Naive thymus-derived CD8-positive, alpha-beta T cell (primary cell): ENCODE results near the gene NUDCD3. TPM values are rescaled to one million over a fixed set of nuclear protein-coding genes. Genes with fewer than 3 reads are reported as not detected.

Experiments used
- ATAC-seq, 2 donors: fragments of 150-1000 bp; cut with Tn5 transposase in 1 of 2; sonication (Bioruptor Pico), chemical (Tn5 transposase) in 1 of 2; 1 replicate in 1 of 2; 2 replicates in 1 of 2; pipeline ENCODE4 v1.10.0; 2021; ENCODE audit warnings: mild to moderate bottlenecking in 2 of 2, moderate library complexity in 2 of 2
- POLR2A ChIA-PET: fragments of 350-600 bp; sonication (Branson Sonifier 250); formaldehyde crosslinking; loops from one replicate; lab custom pipeline; 2021; ENCODE audit warnings: antibody characterized with exemption; lab: Charles Lee
- DNase-seq, 10 donors: peaks; one replicate each; pipeline versions ENCODE4 v3.0.0 to v3.0.0-alpha.2; 2020 to 2022
- H3K27ac Mint-ChIP-seq, 10 donors: one replicate each; pipeline ENCODE4 v1.8.0; 2020 to 2022; ENCODE audit warnings: mild to moderate bottlenecking in 10 of 10, mixed read lengths in 10 of 10, moderate library complexity in 4 of 10, inconsistent platforms in 1 of 10
- H3K27me3 Mint-ChIP-seq, 5 donors: one replicate each; pipeline ENCODE4 v1.8.0; 2021 to 2022; ENCODE audit warnings: mixed read lengths in 5 of 5
- H3K36me3 Mint-ChIP-seq, 3 donors: one replicate each; pipeline ENCODE4 v1.8.0; 2020 to 2022; ENCODE audit warnings: mixed read lengths in 3 of 3, mild to moderate bottlenecking in 2 of 3, inconsistent platforms in 1 of 3
- H3K4me1 Mint-ChIP-seq, 4 donors: one replicate each; pipeline ENCODE4 v1.8.0; 2021 to 2022; ENCODE audit warnings: mixed read lengths in 4 of 4
- H3K4me3 Mint-ChIP-seq, 10 donors: one replicate each; pipeline ENCODE4 v1.8.0; 2020 to 2022; ENCODE audit warnings: mild to moderate bottlenecking in 10 of 10, mixed read lengths in 10 of 10, moderate library complexity in 6 of 10, inconsistent platforms in 1 of 10
- H3K9me3 Mint-ChIP-seq, 9 donors: one replicate each; pipeline ENCODE4 v1.8.0; 2020 to 2022; ENCODE audit warnings: mixed read lengths in 9 of 9, mild to moderate bottlenecking in 3 of 9, inconsistent platforms in 1 of 9, moderate library complexity in 1 of 9
- polyA plus RNA-seq, 3 donors: library from polyadenylated mRNA; unstranded; fragments of 300-500 nt; fragmentation: Illumina TruSeq; gene quantifications; one replicate each; pipeline ENCODE4 v1.2.3, GENCODE V29; 2021
- total RNA-seq, 8 experiments: library from RNA in 2 of 8; stranded (reverse) in 2 of 8; gene quantifications; one replicate each; pipeline ENCODE4 v1.2.3 and lab custom pipeline; 2021 to 2026

NUDCD3 gene
- total and polyA plus RNA-seq, 5 experiments from 2014 or later: 54.6 to 118 (median 69.4) TPM

DNA sequence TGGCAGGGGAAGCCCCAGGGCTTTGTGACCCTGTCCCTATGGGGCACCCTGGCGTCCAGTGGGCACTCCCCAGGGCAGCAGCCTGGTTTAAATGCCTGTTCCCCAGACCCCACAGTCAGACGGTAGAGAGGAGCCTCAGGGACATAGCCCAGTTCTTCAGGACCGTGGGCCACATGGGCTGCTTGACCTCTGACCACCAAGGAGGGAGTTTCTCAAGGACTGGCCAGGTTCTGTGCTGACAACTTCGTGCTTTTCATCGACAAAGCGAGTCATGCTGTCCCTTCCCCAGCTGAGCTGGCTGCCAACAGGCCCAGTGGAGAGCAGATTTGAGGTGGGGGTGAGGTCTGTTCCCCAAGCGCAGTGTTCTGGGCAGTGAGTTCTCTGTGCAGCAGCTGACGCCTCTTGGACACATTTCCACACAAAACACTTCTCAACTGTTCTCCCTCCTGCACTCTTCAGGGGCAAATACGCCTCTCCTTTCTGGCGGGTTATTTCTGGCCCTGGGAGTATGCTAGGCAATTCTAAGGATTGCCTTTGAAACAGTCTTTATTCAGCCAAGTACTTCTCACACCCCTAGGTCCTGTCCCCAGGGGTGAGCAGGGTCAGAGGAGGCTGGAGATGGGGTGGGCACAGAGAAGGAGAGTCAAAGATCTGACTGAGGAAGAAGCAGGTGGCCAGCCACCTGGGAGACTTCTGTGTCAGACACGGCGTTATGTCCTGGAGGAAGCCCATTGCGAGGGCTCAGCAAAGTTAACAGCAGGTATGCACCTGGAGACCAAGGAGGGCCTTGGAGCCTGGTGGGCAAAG lies 107.8 kb downstream of the NUDCD3 start:
- ATAC-seq (no peak), DNase-seq (no peak)
- Mint-ChIP-seq H3K27ac (peak overlapping the region in 4 of 10 donors; percentile 12 to 79 (median 38)), H3K4me3 (no peak overlapping the region), H3K4me1 (peaks cover 1 to 16% (median 7%) of the 10 kb centered on the region in 4 donors), H3K27me3 (no peaks in the 10 kb centered on the region), H3K9me3 (no peaks in the 10 kb centered on the region), H3K36me3 (peaks cover 0 to 42% (median 2%) of the 10 kb centered on the region in 3 donors)
- POLR2A ChIA-PET: no interaction called here

DNA sequence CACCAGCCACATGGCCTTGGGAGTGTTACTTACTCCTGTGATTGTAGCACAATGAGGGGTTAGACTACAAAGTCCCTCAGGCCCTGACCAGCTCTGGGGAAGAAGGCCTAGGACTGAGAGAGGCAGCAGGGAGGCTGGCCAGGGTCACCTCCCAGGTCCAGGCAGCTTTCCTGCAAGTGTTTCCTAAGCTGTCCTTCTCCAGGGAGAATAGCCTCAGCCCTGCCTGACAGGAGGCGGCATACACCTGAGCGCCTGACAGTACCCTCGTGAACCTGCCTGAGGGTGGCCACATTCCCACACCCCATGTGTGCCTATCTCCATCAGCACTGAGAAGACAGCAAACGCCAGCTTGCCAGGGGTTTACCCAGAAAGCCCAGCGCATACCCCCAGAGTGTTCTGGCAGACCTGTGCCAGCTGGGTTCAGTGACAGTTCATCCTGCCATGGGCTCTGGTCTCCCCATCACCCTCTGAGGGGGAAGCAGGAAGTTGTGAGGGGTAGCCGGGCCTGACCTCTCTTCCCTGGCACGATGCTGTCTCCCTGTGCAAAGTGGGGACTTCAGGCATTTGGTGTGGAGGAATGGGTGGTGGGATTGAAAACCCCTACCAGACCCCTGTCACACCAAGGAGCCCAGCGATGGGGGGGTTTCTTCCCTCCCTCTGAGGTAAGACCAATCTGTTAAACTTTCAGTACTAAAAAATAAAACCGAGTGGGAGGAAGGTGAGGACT lies 108.8 kb downstream of the NUDCD3 start:
- peaks cover 0 to 35% (median 2%) of the 10 kb centered on the region in 3 donors for H3K36me3 Mint-ChIP-seq
- H3K4me1 Mint-ChIP-seq: peaks cover 4 to 21% (median 14%) of the 10 kb centered on the region in 4 donors
- DNase-seq: no peak
- H3K9me3 Mint-ChIP-seq: no peaks in the 10 kb centered on the region
- peak overlapping the region in 4 of 10 donors; percentile 40 to 69 (median 48) for H3K27ac Mint-ChIP-seq
- no peak overlapping the region for H3K4me3 Mint-ChIP-seq
- POLR2A ChIA-PET: no interaction called here
- ATAC-seq: no peak
- no peaks in the 10 kb centered on the region for H3K27me3 Mint-ChIP-seq

DNA sequence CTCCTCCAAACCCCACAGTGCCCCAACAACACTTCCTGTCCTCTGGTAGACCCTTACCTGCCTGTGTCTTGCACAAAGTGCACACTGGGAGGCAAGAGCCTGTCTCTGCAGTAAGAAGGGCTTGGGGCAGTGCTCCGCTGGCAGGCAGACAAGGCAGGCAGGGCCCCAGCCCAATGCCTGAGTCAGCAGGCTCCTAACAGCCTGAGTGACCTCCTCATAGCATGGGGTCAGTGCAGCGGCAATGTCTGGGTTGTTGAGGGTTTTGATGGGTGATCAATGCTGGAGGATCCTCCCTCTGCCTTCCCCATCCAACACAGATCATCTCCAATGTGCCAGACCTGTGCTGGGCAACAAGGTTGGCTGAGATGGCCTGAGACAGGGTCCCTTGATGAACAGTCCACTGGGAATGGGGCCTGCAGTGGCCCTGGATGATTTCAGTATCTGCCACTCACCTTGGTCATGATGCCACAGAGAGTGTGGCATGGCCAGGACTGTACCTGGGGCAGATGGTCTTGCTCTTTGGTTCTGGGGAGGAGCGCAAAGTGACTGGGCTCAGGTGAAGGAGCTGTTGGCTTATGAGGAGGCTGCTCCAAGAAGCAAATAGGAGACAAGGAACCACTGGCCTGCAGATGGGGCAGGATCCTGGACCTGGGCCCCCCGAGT lies 109.5 kb downstream of the NUDCD3 start:
- no peak for ATAC-seq
- H3K9me3 Mint-ChIP-seq: no peaks in the 10 kb centered on the region
- POLR2A ChIA-PET: no interaction called here
- peaks cover 4 to 21% (median 15%) of the 10 kb centered on the region in 4 donors for H3K4me1 Mint-ChIP-seq
- no peak overlapping the region for H3K4me3 Mint-ChIP-seq
- H3K27ac Mint-ChIP-seq: peak overlapping the region in 5 of 10 donors; percentile 15 to 71 (median 55)
- no peaks in the 10 kb centered on the region for H3K27me3 Mint-ChIP-seq
- H3K36me3 Mint-ChIP-seq: peaks cover 0 to 32% (median 2%) of the 10 kb centered on the region in 3 donors
- DNase-seq: no peak

DNA sequence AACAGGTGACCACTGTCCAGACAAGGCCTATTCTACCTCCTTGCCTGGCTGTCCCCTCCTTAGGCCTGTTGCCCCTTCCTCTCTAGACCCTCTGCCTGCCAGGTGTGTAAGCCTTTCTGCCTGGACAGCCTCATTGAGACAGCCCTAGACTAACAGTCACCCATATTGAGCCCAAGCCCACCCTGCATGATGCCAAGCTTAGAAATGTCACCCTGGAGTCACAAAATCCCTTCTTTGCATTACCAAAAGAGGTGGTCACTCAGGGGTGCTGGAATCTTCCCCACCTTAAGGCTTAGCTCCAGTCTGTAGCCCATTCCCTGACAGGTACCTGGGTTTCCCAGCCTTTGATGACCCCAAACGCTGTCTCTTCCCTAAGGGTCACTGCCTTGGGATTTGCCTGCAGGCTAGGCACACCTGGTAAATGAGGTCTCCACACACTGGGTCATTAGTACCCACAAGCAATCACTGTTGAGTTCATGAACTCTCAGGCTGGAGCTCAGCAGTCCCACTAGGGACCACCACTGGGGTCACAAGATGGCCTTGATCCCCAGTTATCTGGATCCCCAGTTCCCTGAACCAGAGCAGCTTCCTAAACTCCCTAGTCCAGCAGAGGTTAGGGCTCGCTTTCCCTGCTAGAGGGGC lies 110.1 kb downstream of the NUDCD3 start:
- Mint-ChIP-seq H3K9me3 (no peaks in the 10 kb centered on the region), H3K4me1 (peaks cover 4 to 19% (median 15%) of the 10 kb centered on the region in 4 donors), H3K27me3 (no peaks in the 10 kb centered on the region), H3K27ac (peak overlapping the region in 5 of 10 donors; percentile 7 to 71 (median 49)), H3K36me3 (peaks cover 0 to 27% (median under 1%) of the 10 kb centered on the region in 3 donors), H3K4me3 (no peak overlapping the region)
- DNase-seq (no peak), ATAC-seq (no peak)
- POLR2A ChIA-PET: no interaction called here

DNA sequence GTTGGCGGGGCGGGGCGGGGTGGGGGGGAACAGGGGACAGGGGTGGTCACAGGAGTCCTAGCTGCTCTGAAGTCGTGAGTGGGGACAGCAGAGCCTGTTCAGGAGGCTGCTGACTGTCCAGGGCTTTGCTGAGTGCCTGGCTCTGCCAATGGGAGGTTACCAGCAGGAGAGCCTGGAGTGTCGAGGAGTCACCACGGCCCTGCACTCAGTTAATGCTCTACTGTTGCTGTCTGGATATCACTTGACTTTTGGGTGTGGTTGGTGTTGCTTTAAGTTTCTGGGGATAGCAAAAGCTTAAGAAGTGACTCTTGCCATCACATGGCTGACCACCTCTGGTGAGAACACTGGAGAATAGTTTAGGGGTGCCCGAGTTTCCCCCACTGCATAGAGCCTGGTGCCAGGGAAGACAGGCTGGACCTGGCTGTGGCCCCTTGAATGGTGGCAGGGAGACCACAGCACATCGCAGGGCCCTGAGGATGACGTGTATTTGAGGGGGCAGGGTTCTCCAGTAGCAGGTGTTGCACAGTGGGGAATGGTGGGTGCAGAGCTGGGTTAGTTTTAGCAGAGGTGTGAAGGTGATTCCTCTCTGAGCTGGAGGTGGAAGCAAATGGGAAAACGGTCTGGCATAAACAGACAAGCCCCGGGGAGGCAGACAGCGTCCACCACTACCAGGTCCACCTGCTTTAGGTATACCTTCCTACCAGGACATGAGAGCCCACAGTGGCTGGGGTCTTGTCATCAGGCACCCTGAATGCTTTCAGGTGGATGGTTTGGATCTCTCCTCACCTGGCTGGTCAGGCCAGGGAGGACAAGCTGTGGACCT lies 110.9 kb downstream of the NUDCD3 start:
- no peak for ATAC-seq
- DNase-seq: no peak
- Mint-ChIP-seq H3K4me3 (no peak overlapping the region), H3K27me3 (no peaks in the 10 kb centered on the region), H3K36me3 (peaks cover 0 to 20% (median 0%) of the 10 kb centered on the region in 3 donors), H3K9me3 (no peaks in the 10 kb centered on the region), H3K27ac (peak overlapping the region in 6 of 10 donors; percentile 49 to 80 (median 52)), H3K4me1 (peaks cover 4 to 20% (median 15%) of the 10 kb centered on the region in 4 donors)
- POLR2A ChIA-PET: no interaction called here

DNA sequence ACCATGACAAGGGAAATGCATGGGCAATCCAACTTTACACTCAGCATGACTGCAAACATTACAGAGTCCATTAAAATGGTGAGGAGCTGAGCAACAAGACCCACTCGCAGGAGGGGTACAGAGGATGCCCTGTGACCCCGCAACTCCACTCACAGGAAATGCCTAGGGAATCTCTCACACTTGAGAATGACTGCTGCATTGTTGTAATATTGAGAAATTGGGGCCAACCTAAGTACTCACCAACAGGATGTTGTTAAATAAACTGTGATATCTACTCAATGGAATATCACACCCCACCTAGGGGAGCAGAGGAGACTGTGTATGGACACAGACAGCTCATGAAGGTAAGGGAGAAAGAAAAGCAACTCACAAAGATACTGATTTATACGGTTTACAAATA lies 111.7 kb downstream of the NUDCD3 start:
- H3K4me3 Mint-ChIP-seq: no peak overlapping the region
- H3K27me3 Mint-ChIP-seq: no peaks in the 10 kb centered on the region
- H3K27ac Mint-ChIP-seq: peak overlapping the region in 8 of 10 donors; percentile 21 to 84 (median 64)
- DNase-seq (no peak), ATAC-seq (no peak)
- peaks cover 0 to 12% (median 0%) of the 10 kb centered on the region in 3 donors for H3K36me3 Mint-ChIP-seq
- no peaks in the 10 kb centered on the region for H3K9me3 Mint-ChIP-seq
- H3K4me1 Mint-ChIP-seq: peaks cover 4 to 22% (median 13%) of the 10 kb centered on the region in 4 donors
- POLR2A ChIA-PET: no interaction called here

DNA sequence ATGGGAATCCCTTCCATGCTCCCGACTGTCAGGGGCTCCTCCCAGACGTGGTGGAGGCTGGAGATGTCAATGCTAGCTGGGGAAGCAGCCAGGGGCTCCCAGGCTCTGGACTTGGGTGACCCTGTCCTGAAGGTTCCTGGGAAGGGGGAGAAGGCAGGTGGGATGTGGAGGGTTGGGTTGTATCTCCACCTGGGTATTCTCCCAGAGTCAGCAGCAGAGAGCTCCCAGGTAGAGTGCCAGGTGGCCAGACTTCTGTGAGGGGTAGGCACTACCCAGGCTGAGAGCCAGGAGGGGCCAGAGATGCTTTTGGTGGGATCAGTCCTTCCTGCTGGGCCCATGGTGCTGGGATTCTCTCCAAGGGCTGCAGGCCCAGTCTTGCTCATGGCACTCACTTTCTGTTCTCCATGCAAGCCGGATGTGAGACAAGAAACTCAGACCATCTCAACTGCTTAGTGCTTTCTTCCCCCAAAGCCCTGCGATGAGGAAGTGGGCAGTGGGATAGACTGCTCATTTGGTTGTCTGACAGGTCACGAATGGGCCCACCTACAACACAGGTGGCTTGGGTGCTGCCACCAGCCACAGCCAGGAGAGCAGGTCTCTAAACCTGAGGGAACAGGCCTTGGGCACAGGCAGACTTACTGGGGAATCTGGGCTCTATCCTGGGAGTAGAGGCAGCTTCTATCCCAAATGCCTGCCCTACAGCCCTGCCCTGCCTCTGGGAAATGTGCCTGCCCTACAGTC lies 112.6 kb downstream of the NUDCD3 start:
- peak overlapping the region in 5 of 10 donors; percentile 15 to 80 (median 40) for H3K27ac Mint-ChIP-seq
- POLR2A ChIA-PET: no interaction called here

DNA sequence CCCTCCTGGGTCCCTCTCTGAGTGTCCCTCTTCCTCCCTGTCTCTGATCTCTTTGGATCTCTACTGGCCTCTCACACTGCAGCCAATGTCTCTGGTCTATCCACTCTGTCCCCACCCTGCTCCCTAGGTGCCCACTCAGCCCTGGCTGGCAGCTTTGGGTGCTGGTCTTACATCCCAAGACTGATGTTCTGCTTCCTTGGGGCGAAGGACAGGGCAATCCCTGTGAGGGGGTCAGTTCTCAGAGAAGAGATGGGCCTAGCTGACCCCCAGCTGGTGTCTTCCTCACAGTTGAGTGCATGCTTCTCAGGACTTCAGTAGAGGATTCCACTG lies 113.4 kb downstream of the NUDCD3 start:
- Mint-ChIP-seq H3K27ac (peak overlapping the region in 5 of 10 donors; percentile 29 to 88 (median 60)), H3K9me3 (no peaks in the 10 kb centered on the region), H3K27me3 (peaks cover 0 to 3% (median 0%) of the 10 kb centered on the region in 5 donors), H3K4me1 (peaks cover 4 to 22% (median 14%) of the 10 kb centered on the region in 4 donors), H3K4me3 (peak overlapping the region in 1 of 10 donors; percentile 39), H3K36me3 (peaks cover 0 to 1% (median 0%) of the 10 kb centered on the region in 3 donors)
- DNase-seq: no peak
- no peak for ATAC-seq
- POLR2A ChIA-PET: no interaction called here

More for the DNA sequence above, 112.6 kb downstream of the NUDCD3 start:
- DNase-seq: peak in 1 of 10 donors; percentile 45
- Mint-ChIP-seq H3K4me1 (peaks cover 4 to 22% (median 14%) of the 10 kb centered on the region in 4 donors), H3K27me3 (no peaks in the 10 kb centered on the region), H3K4me3 (no peak overlapping the region), H3K9me3 (no peaks in the 10 kb centered on the region), H3K36me3 (peaks cover 0 to 5% (median 0%) of the 10 kb centered on the region in 3 donors)
- no peak for ATAC-seq

DNA sequence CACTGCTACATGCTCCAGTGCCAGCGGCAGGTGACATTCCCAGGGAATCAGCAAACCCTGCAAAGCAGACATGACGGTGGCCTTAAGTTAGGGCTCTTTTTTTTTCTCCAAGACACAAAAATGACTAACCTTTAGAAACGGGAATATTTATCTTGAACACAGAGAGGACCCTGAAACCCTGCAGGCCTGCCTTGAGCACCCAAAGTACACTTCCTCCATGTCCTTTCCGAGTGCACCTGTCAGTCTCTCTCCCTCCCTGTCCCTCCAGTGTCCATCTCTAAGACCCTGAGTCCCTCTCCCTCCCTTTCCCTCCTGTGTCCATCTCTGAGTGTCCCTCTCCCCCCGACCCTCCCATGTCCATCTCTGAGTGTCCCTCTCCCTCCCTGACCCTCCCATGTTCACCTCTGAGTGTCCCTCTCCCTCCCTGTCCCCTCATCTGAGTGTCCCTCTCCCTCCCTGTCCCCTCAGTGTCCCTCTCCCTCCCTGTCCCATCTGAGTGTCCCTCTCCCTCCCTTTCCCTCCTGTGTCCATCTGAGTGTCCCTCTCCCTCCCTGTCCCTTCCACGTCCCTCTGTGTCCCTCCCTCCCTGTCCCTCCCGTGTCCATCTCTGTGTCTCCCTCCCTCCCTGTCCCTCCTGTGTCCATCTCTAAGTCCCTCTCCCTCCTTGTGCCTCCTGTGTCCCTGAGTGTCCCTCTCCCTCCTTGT lies 113.9 kb downstream of the NUDCD3 start:
- peak overlapping the region in 5 of 10 donors; percentile 29 to 88 (median 60) for H3K27ac Mint-ChIP-seq
- H3K9me3 Mint-ChIP-seq: no peaks in the 10 kb centered on the region
- peak overlapping the region in 1 of 10 donors; percentile 39 for H3K4me3 Mint-ChIP-seq
- H3K36me3 Mint-ChIP-seq: no peaks in the 10 kb centered on the region
- no peak for DNase-seq
- POLR2A ChIA-PET: no interaction called here
- no peak for ATAC-seq
- peaks cover 4 to 22% (median 13%) of the 10 kb centered on the region in 4 donors for H3K4me1 Mint-ChIP-seq
- H3K27me3 Mint-ChIP-seq: peaks cover 0 to 3% (median 0%) of the 10 kb centered on the region in 5 donors

DNA sequence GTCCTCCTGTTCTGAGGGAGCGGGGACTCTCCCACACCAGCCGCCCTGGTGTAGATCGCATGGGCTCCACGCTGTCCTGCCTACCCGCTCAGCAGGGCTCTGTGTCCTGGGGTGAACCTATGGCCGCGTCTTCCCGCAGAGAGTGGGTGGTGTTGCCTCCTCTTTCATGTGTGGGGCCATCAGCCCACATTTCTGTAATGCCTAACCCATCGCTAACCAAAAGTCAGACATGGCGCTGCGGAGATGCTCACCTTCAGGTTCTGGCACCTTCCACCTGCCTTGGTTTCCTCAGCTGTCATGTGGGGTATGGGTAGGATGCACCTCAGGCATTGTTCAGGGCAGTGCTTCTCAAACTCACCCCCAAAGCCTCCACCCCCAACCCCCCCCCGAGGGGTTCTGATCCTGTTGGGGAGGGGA lies 114.5 kb downstream of the NUDCD3 start:
- peaks cover 0 to 6% (median 0%) of the 10 kb centered on the region in 5 donors for H3K27me3 Mint-ChIP-seq
- no peak for DNase-seq
- H3K27ac Mint-ChIP-seq: peak overlapping the region in 2 of 10 donors; percentile 15 to 76
- H3K36me3 Mint-ChIP-seq: no peaks in the 10 kb centered on the region
- H3K4me1 Mint-ChIP-seq: peaks cover 4 to 22% (median 12%) of the 10 kb centered on the region in 4 donors
- ATAC-seq: no peak
- H3K9me3 Mint-ChIP-seq: no peaks in the 10 kb centered on the region
- H3K4me3 Mint-ChIP-seq: peak overlapping the region in 1 of 10 donors; percentile 15
- POLR2A ChIA-PET: no interaction called here
